GM19438 (cell line): ENCODE data around the gene PLEKHG5.
"Not testable (repeated sequence)": the region's sequence is repeated elsewhere in the genome, so short reads cannot be mapped to it uniquely, and the experiment has no call there.

ENCODE experiments used
- ATAC-seq: cut with Tn5 transposase; IDR thresholded peaks from one replicate; pipeline ENCODE4 v1.9.1; 2021; ENCODE audit warnings: low read depth; ENCODE audit not compliant: unreplicated experiment

PLEKHG5 gene

GRCh38 chr1:6448749-6449631, 42.5 kb downstream of the PLEKHG5 start:
- ATAC-seq = no peak

- no peak for ATAC-seq
Measured at GRCh38 chr1:6447818-6448748, 43.4 kb downstream of the PLEKHG5 start.

- no peak for ATAC-seq
Measured at GRCh38 chr1:6447016-6447817, 44.2 kb downstream of the PLEKHG5 start.

- ATAC-seq = no peak
Measured at GRCh38 chr1:6446665-6447015, 44.8 kb downstream of the PLEKHG5 start.

GRCh38 chr1:6445929-6446328, 45.5 kb downstream of the PLEKHG5 start:
- ATAC-seq = not testable (repeated sequence)

GRCh38 chr1:6445062-6445763, 46.3 kb downstream of the PLEKHG5 start:
- no peak for ATAC-seq

- no peak for ATAC-seq
Measured at GRCh38 chr1:6444377-6444776, 47.1 kb downstream of the PLEKHG5 start.

GRCh38 chr1:6443339-6444115, 47.9 kb downstream of the PLEKHG5 start:
- ATAC-seq = no peak

- no peak for ATAC-seq
Measured at GRCh38 chr1:6441586-6441985, 49.9 kb downstream of the PLEKHG5 start.

- no peak for ATAC-seq
Measured at GRCh38 chr1:6440198-6441126, 51.0 kb downstream of the PLEKHG5 start.

GRCh38 chr1:6438047-6438525, 53.4 kb downstream of the PLEKHG5 start:
- no peak for ATAC-seq

GRCh38 chr1:6437012-6437700, 54.3 kb downstream of the PLEKHG5 start:
- not testable (repeated sequence) for ATAC-seq

GRCh38 chr1:6436277-6436676, 55.2 kb downstream of the PLEKHG5 start:
- not testable (repeated sequence) for ATAC-seq

- ATAC-seq = no peak
Measured at GRCh38 chr1:6435547-6435946, 55.9 kb downstream of the PLEKHG5 start.

GRCh38 chr1:6435129-6435528, 56.3 kb downstream of the PLEKHG5 start:
- no peak for ATAC-seq

- no peak for ATAC-seq
Measured at GRCh38 chr1:6434186-6434585, 57.3 kb downstream of the PLEKHG5 start.
